ENCODE results near the gene ENG. TPM values are rescaled to one million over a fixed set of nuclear protein-coding genes. Genes with fewer than 3 reads are reported as not detected.
A peak's percentile ranks its signal among the peaks of the same experiment; 100 is the strongest.

ENG gene
- total RNA-seq, 6 experiments from 2014 or later: 27.4 to 90.1 (median 54.1) TPM

- Histone ChIP-seq H3K9me3 (no peaks in the 10 kb centered on the region), H3K36me3 (no peaks in the 10 kb centered on the region), H3K4me3 (no peak overlapping the region), H3K27me3 (no peaks in the 10 kb centered on the region), H3K27ac (peak overlapping the region in 2 of 3 donors; percentile 33 to 53), H3K4me1 (peaks cover 2 to 14% (median 6%) of the 10 kb centered on the region in 4 donors)
- TF ChIP-seq, protein P1, sequence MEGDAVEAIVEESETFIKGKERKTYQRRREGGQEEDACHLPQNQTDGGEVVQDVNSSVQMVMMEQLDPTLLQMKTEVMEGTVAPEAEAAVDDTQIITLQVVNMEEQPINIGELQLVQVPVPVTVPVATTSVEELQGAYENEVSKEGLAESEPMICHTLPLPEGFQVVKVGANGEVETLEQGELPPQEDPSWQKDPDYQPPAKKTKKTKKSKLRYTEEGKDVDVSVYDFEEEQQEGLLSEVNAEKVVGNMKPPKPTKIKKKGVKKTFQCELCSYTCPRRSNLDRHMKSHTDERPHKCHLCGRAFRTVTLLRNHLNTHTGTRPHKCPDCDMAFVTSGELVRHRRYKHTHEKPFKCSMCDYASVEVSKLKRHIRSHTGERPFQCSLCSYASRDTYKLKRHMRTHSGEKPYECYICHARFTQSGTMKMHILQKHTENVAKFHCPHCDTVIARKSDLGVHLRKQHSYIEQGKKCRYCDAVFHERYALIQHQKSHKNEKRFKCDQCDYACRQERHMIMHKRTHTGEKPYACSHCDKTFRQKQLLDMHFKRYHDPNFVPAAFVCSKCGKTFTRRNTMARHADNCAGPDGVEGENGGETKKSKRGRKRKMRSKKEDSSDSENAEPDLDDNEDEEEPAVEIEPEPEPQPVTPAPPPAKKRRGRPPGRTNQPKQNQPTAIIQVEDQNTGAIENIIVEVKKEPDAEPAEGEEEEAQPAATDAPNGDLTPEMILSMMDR (IDR thresholded peaks at IDR 0.05): no peak
- no peak for TF ChIP-seq POLR2A (IDR thresholded peaks at IDR 0.05)
- intact Hi-C loops (cut with DNase I): no loop called here
- no peak for ATAC-seq
- DNase-seq: no peak
- WGBS (ENCODE audit: insufficient coverage, low coverage, low lambda C conversion rate, missing lambda C conversion rate): 83% methylated on average over 3 of the region's 5 CpGs
Measured at GRCh38 chr9:127855522-127855921, 1.1 kb upstream of the ENG start.

GRCh38 chr9:127854960-127855359 is 502 bp upstream of the ENG start:
- TF ChIP-seq POLR2A (IDR thresholded peaks at IDR 0.05): no peak
- TF ChIP-seq, protein P1 (IDR thresholded peaks at IDR 0.05): no peak
- intact Hi-C loops (cut with DNase I): no loop called here
- no peak for ATAC-seq
- Histone ChIP-seq H3K27me3 (no peaks in the 10 kb centered on the region), H3K4me3 (peak overlapping the region in 2 of 3 donors; percentile 53 to 58), H3K36me3 (no peaks in the 10 kb centered on the region), H3K9me3 (no peaks in the 10 kb centered on the region), H3K27ac (peak overlapping the region; percentile 30 to 78 (median 53)), H3K4me1 (peaks cover 2 to 14% (median 6%) of the 10 kb centered on the region in 4 donors)
- WGBS (ENCODE audit: insufficient coverage, low coverage, low lambda C conversion rate, missing lambda C conversion rate): 62% methylated on average over 4 of the region's 11 CpGs
- DNase-seq: no peak

GRCh38 chr9:127853312-127854183 is 910 bp downstream of the ENG start:
- 0% methylated on average over 1 of the region's 13 CpGs for WGBS (ENCODE audit: insufficient coverage, low coverage, low lambda C conversion rate, missing lambda C conversion rate)
- Histone ChIP-seq H3K36me3 (no peaks in the 10 kb centered on the region), H3K4me3 (peak overlapping the region; percentile 52 to 58 (median 53)), H3K27ac (peak overlapping the region; percentile 30 to 78 (median 53)), H3K9me3 (no peaks in the 10 kb centered on the region), H3K4me1 (peaks cover 0 to 6% (median 4%) of the 10 kb centered on the region in 4 donors), H3K27me3 (no peaks in the 10 kb centered on the region)
- DNase-seq (no peak), ATAC-seq (no peak)
- TF ChIP-seq POLR2A (IDR thresholded peaks at IDR 0.05): no peak
- TF ChIP-seq, protein P1 (IDR thresholded peaks at IDR 0.05): no peak
- intact Hi-C loops (cut with DNase I): no loop called here

- intact Hi-C loops (cut with DNase I): no loop called here
- no peaks in the 10 kb centered on the region for H3K9me3 ChIP-seq
- peaks cover 0 to 2% (median 0%) of the 10 kb centered on the region in 4 donors for H3K4me1 ChIP-seq
- H3K27ac ChIP-seq: peak overlapping the region in 2 of 3 donors; percentile 53 to 78
- WGBS (ENCODE audit: insufficient coverage, low coverage, low lambda C conversion rate, missing lambda C conversion rate): 61% methylated on average over 9 of the region's 9 CpGs
- no peaks in the 10 kb centered on the region for H3K36me3 ChIP-seq
- DNase-seq (no peak), ATAC-seq (no peak)
- peak overlapping the region; percentile 52 to 58 (median 53) for H3K4me3 ChIP-seq
- TF ChIP-seq, protein P1 (IDR thresholded peaks at IDR 0.05): no peak
- TF ChIP-seq POLR2A (IDR thresholded peaks at IDR 0.05): no peak
- H3K27me3 ChIP-seq: no peaks in the 10 kb centered on the region
Measured at GRCh38 chr9:127852829-127853228, 1.6 kb downstream of the ENG start.
